HG03460 (cell line): Measurements from ENCODE around the gene RBBP8.

Experiments
- ATAC-seq: cut with Tn5 transposase; IDR thresholded peaks from one replicate; pipeline ENCODE4 v1.9.1; 2021; ENCODE audit not compliant: unreplicated experiment

RBBP8 gene

GRCh38 chr18:23058746-23059415, 125.8 kb downstream of the RBBP8 start:
- ATAC-seq = no peak

- no peak for ATAC-seq
Observed at GRCh38 chr18:23059541-23060465, 126.7 kb downstream of the RBBP8 start.

GRCh38 chr18:23062011-23062410, 128.9 kb downstream of the RBBP8 start:
- ATAC-seq = no peak

- ATAC-seq = no peak
Observed at GRCh38 chr18:23063502-23063901, 130.4 kb downstream of the RBBP8 start.

- no peak for ATAC-seq
Observed at GRCh38 chr18:23065234-23065806, 132.2 kb downstream of the RBBP8 start.

GRCh38 chr18:23066060-23066459, 132.9 kb downstream of the RBBP8 start:
- no peak for ATAC-seq

- ATAC-seq = no peak
Observed at GRCh38 chr18:23066504-23067039, 133.4 kb downstream of the RBBP8 start.

- no peak for ATAC-seq
Observed at GRCh38 chr18:23067236-23067635, 134.1 kb downstream of the RBBP8 start.

- ATAC-seq = no peak
Observed at GRCh38 chr18:23068011-23068410, 134.9 kb downstream of the RBBP8 start.

GRCh38 chr18:23068570-23069310, 135.6 kb downstream of the RBBP8 start:
- ATAC-seq = no peak

GRCh38 chr18:23069481-23069880, 136.4 kb downstream of the RBBP8 start:
- ATAC-seq = no peak

GRCh38 chr18:23069898-23070297, 136.8 kb downstream of the RBBP8 start:
- ATAC-seq = no peak

GRCh38 chr18:23071285-23071684, 138.2 kb downstream of the RBBP8 start:
- ATAC-seq = peak; percentile 99

GRCh38 chr18:23072079-23072478, 139.0 kb downstream of the RBBP8 start:
- no peak for ATAC-seq

GRCh38 chr18:23073996-23074606, 141.0 kb downstream of the RBBP8 start:
- no peak for ATAC-seq
